HepG2 (cell line): ENCODE measurements around the gene FRMD8. TPM values are rescaled to one million over a fixed set of nuclear protein-coding genes. Genes with fewer than 3 reads are reported as not detected.

Experiments used
- ATAC-seq: fragments of 200-7000 bp; cut with Tn5 transposase; 3 replicates; pipeline ENCODE4 v1.9.1; 2020; ENCODE audit warnings: mild to moderate bottlenecking, moderate library complexity
- BruUV-seq: library from RNA; stranded (reverse); fragments of 400-500 nt; replicated peaks from 2 replicates; lab custom pipeline; 2021; lab: Mats Ljungman, UMichigan
- CTCF ChIA-PET: fragments of 300-600 bp; formaldehyde crosslinking; extraction: SDS; loops from one replicate; lab custom pipeline; 2021; ENCODE audit warnings: low total read pairs, inconsistent platforms, low intra/inter-chr PET ratio; lab: Yijun Ruan, JAX
- POLR2A ChIA-PET: fragments of 350-600 bp; sonication (Branson Sonifier 250); formaldehyde crosslinking; loops from one replicate; lab custom pipeline; 2020; ENCODE audit warnings: antibody characterized with exemption, inconsistent platforms; lab: Yijun Ruan, JAX
- DNase-seq: peaks from one replicate; pipeline ENCODE4 v3.0.0-alpha.2; 2015; ENCODE audit warnings: low spot score
- FAIRE-seq: peaks from 3 replicates; lab custom pipeline; 2011; peaks lifted over from hg19 to GRCh38; lab: Jason Lieb, UNC
- H2AFZ ChIP-seq: one replicate; pipeline ENCODE4 v1.6.1; 2011; ENCODE audit warnings: low read length, inconsistent platforms
- H3K27ac ChIP-seq: fragments of 300-600 bp; 3 replicates; pipeline ENCODE4 v1.8.0; 2011; ENCODE audit warnings: mixed run types, mild to moderate bottlenecking, mixed read lengths, low read length, inconsistent platforms; ENCODE audit not compliant: insufficient read depth; ENCODE audit errors: extremely low read length
- H3K27me3 ChIP-seq, 2 experiments: fragments of 200-600 bp in 1 of 2; 2 replicates in 1 of 2; 3 replicates in 1 of 2; pipeline versions ENCODE4 v1.6.0 to v1.8.0; 2011; ENCODE audit warnings: low read length in 2 of 2, mild to moderate bottlenecking in 2 of 2, moderate library complexity in 2 of 2, inconsistent platforms in 1 of 2; ENCODE audit not compliant: insufficient read depth in 2 of 2, control insufficient read depth in 1 of 2
- H3K36me3 ChIP-seq, 2 experiments: fragments of 200-600 bp in 1 of 2; replicated peaks in 1 of 2; 2 replicates in 1 of 2; 3 replicates in 1 of 2; pipeline versions ENCODE4 v1.5.1 to v1.8.0; 2011; ENCODE audit warnings: low read length in 2 of 2, inconsistent platforms in 1 of 2; ENCODE audit not compliant: insufficient read depth in 2 of 2, control insufficient read depth in 1 of 2
- H3K4me1 ChIP-seq: 2 replicates; pipeline ENCODE4 v1.5.1; 2012; ENCODE audit warnings: low read length, inconsistent platforms; ENCODE audit not compliant: insufficient read depth
- H3K4me2 ChIP-seq: 2 replicates; pipeline ENCODE4 v1.6.0; 2011; ENCODE audit warnings: low read depth, low read length, inconsistent platforms
- H3K4me3 ChIP-seq, 3 experiments: fragments of 200-600 bp in 1 of 3; sonication (generic), shearing (Covaris generic) in 1 of 3; replicated peaks in 1 of 3; 2 replicates each; pipeline ENCODE4 v1.5.1; 2011 to 2016; ENCODE audit warnings: low read length in 3 of 3, inconsistent platforms in 2 of 3, low read depth in 2 of 3, mild to moderate bottlenecking in 2 of 3, control low read depth in 1 of 3, mixed read lengths in 1 of 3; ENCODE audit not compliant: insufficient read depth in 1 of 3
- H3K79me2 ChIP-seq: one replicate; pipeline ENCODE4 v1.6.1; 2011; ENCODE audit warnings: low read length, inconsistent platforms; ENCODE audit not compliant: insufficient read depth
- H3K9ac ChIP-seq: 2 replicates; pipeline ENCODE4 v1.6.0; 2011; ENCODE audit warnings: mild to moderate bottlenecking, low read depth, low read length, inconsistent platforms; ENCODE audit not compliant: insufficient read depth
- H3K9me3 ChIP-seq: 2 replicates; pipeline ENCODE4 v1.5.1; 2012; ENCODE audit warnings: mild to moderate bottlenecking, low read length
- H4K20me1 ChIP-seq: 2 replicates; pipeline ENCODE4 v1.6.0; 2011; ENCODE audit warnings: inconsistent platforms, mild to moderate bottlenecking, low read length, moderate library complexity; ENCODE audit not compliant: insufficient read depth
- HOXA7 ChIP-seq: sonication (generic); formaldehyde crosslinking; IDR thresholded peaks from 2 replicates; pipeline ENCODE4 v1.8.1; 2022; ENCODE audit warnings: mild to moderate bottlenecking, missing genetic modification reagents, moderate library complexity
- MAZ ChIP-seq, 2 experiments: sonication (generic) in 1 of 2; formaldehyde crosslinking in 1 of 2; IDR thresholded peaks; 2 replicates each; pipeline versions ENCODE4 v1.5.0 to v1.6.1; 2012 to 2020; ENCODE audit warnings: low read depth in 2 of 2, mild to moderate bottlenecking in 2 of 2, borderline replicate concordance in 1 of 2, improper control_type of control experiment in 1 of 2, low read length in 1 of 2, missing genetic modification reagents in 1 of 2, moderate library complexity in 1 of 2
- SP140L ChIP-seq: sonication (generic); formaldehyde crosslinking; IDR thresholded peaks from 2 replicates; pipeline ENCODE4 v1.4.0; 2020; ENCODE audit warnings: missing genetic modification reagents, borderline replicate concordance
- ZBTB21 ChIP-seq: sonication (generic); formaldehyde crosslinking; IDR thresholded peaks from 2 replicates; pipeline ENCODE4 v1.4.0; 2020; ENCODE audit warnings: missing genetic modification reagents
- ZNF232 ChIP-seq: sonication (generic); formaldehyde crosslinking; IDR thresholded peaks from 2 replicates; pipeline ENCODE4 v1.4.0; 2020; ENCODE audit warnings: missing genetic modification reagents, borderline replicate concordance
- ZNF256 ChIP-seq: sonication (generic); formaldehyde crosslinking; conservative IDR thresholded peaks from 2 replicates; pipeline ENCODE4 v1.4.0; 2020; ENCODE audit warnings: missing genetic modification reagents
- ZNF383 ChIP-seq: sonication (generic); formaldehyde crosslinking; IDR thresholded peaks from 2 replicates; pipeline ENCODE4 v1.4.0; 2020; ENCODE audit warnings: missing genetic modification reagents, mild to moderate bottlenecking, borderline replicate concordance
- ZNF546 ChIP-seq: sonication (generic); formaldehyde crosslinking; conservative IDR thresholded peaks from 2 replicates; pipeline ENCODE4 v1.8.1; 2023; ENCODE audit warnings: mild to moderate bottlenecking, missing genetic modification reagents
- ZNF563 ChIP-seq: sonication (generic); formaldehyde crosslinking; IDR thresholded peaks from 2 replicates; pipeline ENCODE4 v1.8.0; 2022; ENCODE audit warnings: mild to moderate bottlenecking, moderate library complexity, missing genetic modification reagents
- ZNF709 ChIP-seq: sonication (generic); formaldehyde crosslinking; IDR thresholded peaks from 2 replicates; pipeline ENCODE4 v1.5.0; 2020; ENCODE audit warnings: mild to moderate bottlenecking, missing genetic modification reagents
- WGBS: methylation state at CpG from one replicate; pipeline ENCODE4 v1.1.6; 2017; ENCODE audit warnings: low lambda C conversion rate; 5-methylcytosine and 5-hydroxymethylcytosine counted together
- in situ Hi-C: cut with HindIII; loops from 2 replicates; pipeline ENCODE4 v1.10.0; 2017; ENCODE audit warnings: low pct_unique_long_range_greater_than_20kb; ENCODE audit not compliant: extremely low pct_ligation_motif_present
- intact Hi-C: fragments of 100-400 bp; cut with micrococcal nuclease; formaldehyde crosslinking; loops from one replicate; pipeline ENCODE4 v1.10.0; 2022; ENCODE audit not compliant: unreplicated experiment
- polyA plus RNA-seq, 8 experiments: library from polyadenylated mRNA; depleted of rRNA in 3 of 8; stranded (reverse) in 7 of 8; unstranded in 1 of 8; fragments of >200 nt; fragmentation: Illumina TruSeq in 4 of 8; extraction: Trizol in 4 of 8; gene quantifications; 2 replicates each; pipeline versions ENCODE4 v1.2.1 to v1.2.3, GENCODE V29; 2011 to 2016; ENCODE audit warnings: low read depth in 4 of 8, missing spikeins in 1 of 8, mixed read lengths in 1 of 8; ENCODE audit not compliant: insufficient read depth in 1 of 8
- total RNA-seq, 5 experiments: library from RNA; depleted of rRNA; stranded (reverse); fragments of >200 nt; fragmentation: Illumina TruSeq; extraction: Trizol; gene quantifications; 2 replicates each; pipeline ENCODE4 v1.2.3, GENCODE V29; 2016; ENCODE audit warnings: low read depth in 1 of 5
- TF ChIP-seq, protein P1 (sequence below): sonication (generic); formaldehyde crosslinking; IDR thresholded peaks from 2 replicates; pipeline ENCODE4 v1.9.0; 2021; ENCODE audit warnings: missing genetic modification reagents, mild to moderate bottlenecking, borderline replicate concordance

The FRMD8 gene
- total and polyA plus RNA-seq, 2 of the 13 experiments (the other 11 are each of a cell fraction or from before 2014, with no cell fraction given): 5.8 to 20.6 TPM

- POLR2A ChIA-PET: interaction anchor here (1.0 to 1.2 kb wide), 2 partner anchors 26 to 27 kb away, joined by 3 to 5 read pairs; no protein-coding TSS in a partner anchor
- Histone ChIP-seq H3K4me3 (no peak overlapping the region), H3K9me3 (no peaks in the 10 kb centered on the region), H4K20me1 (no peaks in the 10 kb centered on the region), H3K9ac (no peak overlapping the region), H3K36me3 (peaks cover 14 to 18% of the 10 kb centered on the region in 2 experiments; a peak in 3 of 5 replicates), H3K27me3 (no peaks in the 10 kb centered on the region), H2AFZ (no peak overlapping the region), H3K4me2 (no peak overlapping the region), H3K79me2 (no peaks in the 10 kb centered on the region), H3K4me1 (peaks cover 19% of the 10 kb centered on the region), H3K27ac (no peak overlapping the region)
- FAIRE-seq (no peak), ATAC-seq (no peak), DNase-seq (no peak)
- TF ChIP-seq, protein P1, sequence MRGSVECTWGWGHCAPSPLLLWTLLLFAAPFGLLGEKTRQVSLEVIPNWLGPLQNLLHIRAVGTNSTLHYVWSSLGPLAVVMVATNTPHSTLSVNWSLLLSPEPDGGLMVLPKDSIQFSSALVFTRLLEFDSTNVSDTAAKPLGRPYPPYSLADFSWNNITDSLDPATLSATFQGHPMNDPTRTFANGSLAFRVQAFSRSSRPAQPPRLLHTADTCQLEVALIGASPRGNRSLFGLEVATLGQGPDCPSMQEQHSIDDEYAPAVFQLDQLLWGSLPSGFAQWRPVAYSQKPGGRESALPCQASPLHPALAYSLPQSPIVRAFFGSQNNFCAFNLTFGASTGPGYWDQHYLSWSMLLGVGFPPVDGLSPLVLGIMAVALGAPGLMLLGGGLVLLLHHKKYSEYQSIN (CRISPR knock-in tag): no peak
- TF ChIP-seq SP140L (CRISPR knock-in tag): no peak
- TF ChIP-seq ZNF256: no peak
- TF ChIP-seq ZNF546 (CRISPR knock-in tag): no peak
- TF ChIP-seq MAZ (IDR thresholded peaks at IDR 0.05; ENCODE audit: borderline replicate concordance, low read depth, low read length): no peak
- TF ChIP-seq MAZ (CRISPR knock-in tag; IDR thresholded peaks at IDR 0.05; ENCODE audit: low read depth): no peak
- no peak for TF ChIP-seq ZNF232 (CRISPR knock-in tag)
- no peak for TF ChIP-seq ZBTB21 (CRISPR knock-in tag)
- TF ChIP-seq ZNF709 (CRISPR knock-in tag): no peak
- TF ChIP-seq ZNF383 (CRISPR knock-in tag): no peak
- no peak for TF ChIP-seq HOXA7 (CRISPR knock-in tag)
- no peak for TF ChIP-seq ZNF563 (CRISPR knock-in tag)
- 90% methylated on average over 9 of the region's 16 CpGs for WGBS
- intact Hi-C loops (no loop called here), in situ Hi-C loops (no loop called here)
- CTCF ChIA-PET: no interaction called here
- BruUV-seq: no TSS peak
Observed at GRCh38 chr11:65398362-65398910, 12.0 kb downstream of the FRMD8 start.
